Heart left ventricle (tissue), 16 donors: Measurements from ENCODE around the gene DTNB. TPM values are rescaled to one million over a fixed set of nuclear protein-coding genes. Genes with fewer than 3 reads are reported as not detected.
A peak's percentile ranks its signal among the peaks of the same experiment; 100 is the strongest.

Experiments
- ATAC-seq, 4 donors: fragments of 200-7000 bp; cut with Tn5 transposase; one replicate each; pipeline ENCODE4 v1.9.1; 2020 to 2022; ENCODE audit warnings: moderate library complexity in 4 of 4, mild to moderate bottlenecking in 3 of 4, moderate number of reproducible peaks in 1 of 4
- DNase-seq, 5 donors: peaks; one replicate each; pipeline ENCODE4 v3.0.0-alpha.2; 2020
- H3K27ac ChIP-seq, 12 donors: fragments of 200-600 bp; sonication (generic) in 4 of 12; one replicate each; pipeline versions ENCODE4 v1.5.0 to v1.8.0; 2016 to 2022; ENCODE audit warnings: mild to moderate bottlenecking in 2 of 12
- H3K27me3 ChIP-seq, 9 donors: fragments of 200-600 bp; sonication (generic) in 2 of 9; one replicate each; pipeline versions ENCODE4 v1.5.1 to v1.8.0; 2016 to 2022; ENCODE audit warnings: mild to moderate bottlenecking in 3 of 9
- H3K36me3 ChIP-seq, 9 donors: fragments of 200-600 bp; sonication (generic) in 2 of 9; one replicate each; pipeline versions ENCODE4 v1.5.0 to v1.8.0; 2018 to 2022; ENCODE audit warnings: mild to moderate bottlenecking in 2 of 9
- H3K4me1 ChIP-seq, 12 donors: fragments of 200-600 bp; sonication (generic) in 4 of 12; one replicate each; pipeline versions ENCODE4 v1.5.0 to v1.8.0; 2016 to 2022; ENCODE audit warnings: mild to moderate bottlenecking in 3 of 12
- H3K4me3 ChIP-seq, 12 donors: fragments of 200-600 bp; sonication (generic) in 4 of 12; one replicate each; pipeline versions ENCODE4 v1.5.0 to v1.8.0; 2017 to 2022; ENCODE audit warnings: mild to moderate bottlenecking in 9 of 12, moderate library complexity in 4 of 12
- H3K9me3 ChIP-seq, 12 donors: fragments of 200-600 bp; sonication (generic) in 4 of 12; one replicate each; pipeline versions ENCODE4 v1.5.0 to v1.8.0; 2016 to 2022; ENCODE audit warnings: mild to moderate bottlenecking in 1 of 12
- POLR2A ChIP-seq, 2 donors: fragments of 450-650 bp; IDR thresholded peaks; one replicate each; pipeline ENCODE4 v1.6.1; 2017; ENCODE audit warnings: antibody characterized with exemption in 2 of 2, mild to moderate bottlenecking in 2 of 2, moderate library complexity in 2 of 2
- WGBS, 4 donors: extraction: QIAGEN DNeasy Blood & Tissue Kit in 2 of 4; methylation state at CpG; one replicate each; pipeline versions ENCODE4 v1.1.5 to v1.1.7; 2013 to 2018; 5-methylcytosine and 5-hydroxymethylcytosine counted together
- intact Hi-C, 10 donors: fragments of 100-400 bp; cut with DNase I; formaldehyde crosslinking; loops; one replicate each; pipeline versions ENCODE4 v1.11.1 to v1.14.2; 2022
- polyA plus RNA-seq, 2 donors: library from polyadenylated mRNA; stranded (reverse); fragments of 200-250 nt; gene quantifications; one replicate each; pipeline ENCODE4 v1.2.3, GENCODE V29; 2013
- total RNA-seq, 9 donors: library from RNA; depleted of rRNA in 2 of 9; stranded (reverse); fragments of >200 nt in 2 of 9; fragmentation: NEBNext Ultra II Directional in 3 of 9; extraction: Animal tissue kit (Norgen Biotek cat#: 25700) in 3 of 9; gene quantifications; one replicate each; pipeline versions ENCODE4 v1.1.0 to v1.2.4, GENCODE V29; 2016 to 2023
- TF ChIP-seq, protein P1 (sequence below), 12 donors: fragments of 200-600 bp; sonication (generic) in 4 of 12; IDR thresholded peaks; one replicate each; pipeline versions ENCODE4 v1.5.0 to v1.8.0; 2018 to 2022; ENCODE audit warnings: antibody characterized with exemption in 12 of 12, mild to moderate bottlenecking in 5 of 12
- donor health status: ischemic (EF 13 %, LVEDD 7.1; RV severe dilation, severe dysfunction).
- donor health status: healthy with polysubstance abuse.
- donor health status: DM: no; HTN: yes; CAD: no.
- donor health status: DM: no; HTN: no; CAD: no.
- donor health status: ischemic (EF 25% LVEDD 6.9; RV normal size, moderate dysfunction).
- donor health status: ischemic (EF 25% LVEDD 5.7; RV mildly dilated, moderate dysfunction).
- donor health status: healthy.
- donor health status: DM: yes; HTN: yes; CAD: no.
- donor health status: ischemic (EF 35%, LVEDD 5.7; RV mildly dilated, moderate dysfunction).
- donor health status: nonischemic (EF 11% LVEDD 7.7; RV severe dilation, severe dysfunction).
- donor health status: DM: yes; HTN: yes; CAD: no.
- donor health status: PGD.
- donor health status: ischemic (EF 29% LVEDD 5.4; RV normal size, mild dysfunction).
- donor health status: nonischemic (EF 23%, LVEDD 6.1; RV moderate dilation, normal function).

Gene DTNB
- total and polyA plus RNA-seq, 11 donors, result 2.5 to 17.3 (median 5.6) TPM

DNA sequence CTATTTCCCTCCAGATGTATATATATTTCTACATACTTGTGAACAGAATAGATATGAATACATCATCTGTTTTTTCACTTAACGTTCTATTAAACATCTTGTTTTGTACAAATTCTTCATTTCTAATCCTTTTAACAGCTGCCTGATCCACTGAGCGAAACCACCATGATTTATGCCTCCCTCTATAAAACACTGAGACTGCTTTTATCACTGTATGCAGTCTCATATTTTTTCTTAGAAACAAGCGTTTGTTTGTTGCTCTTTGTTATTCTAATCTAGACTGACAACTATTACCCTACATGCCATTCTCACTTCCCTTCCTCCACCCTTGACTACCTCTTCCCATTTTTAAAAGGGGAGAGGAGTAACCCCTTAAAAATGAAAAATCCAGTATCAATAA, 88.2 kb downstream of the DTNB start:
- DNase-seq (no peak), ATAC-seq (no peak)
- Histone ChIP-seq H3K4me1 (peaks cover 0 to 27% (median 0%) of the 10 kb centered on the region in 12 donors), H3K4me3 (no peak overlapping the region), H3K36me3 (no peaks in the 10 kb centered on the region), H3K27ac (no peak overlapping the region), H3K9me3 (no peaks in the 10 kb centered on the region), H3K27me3 (no peaks in the 10 kb centered on the region)
- TF ChIP-seq, protein P1, sequence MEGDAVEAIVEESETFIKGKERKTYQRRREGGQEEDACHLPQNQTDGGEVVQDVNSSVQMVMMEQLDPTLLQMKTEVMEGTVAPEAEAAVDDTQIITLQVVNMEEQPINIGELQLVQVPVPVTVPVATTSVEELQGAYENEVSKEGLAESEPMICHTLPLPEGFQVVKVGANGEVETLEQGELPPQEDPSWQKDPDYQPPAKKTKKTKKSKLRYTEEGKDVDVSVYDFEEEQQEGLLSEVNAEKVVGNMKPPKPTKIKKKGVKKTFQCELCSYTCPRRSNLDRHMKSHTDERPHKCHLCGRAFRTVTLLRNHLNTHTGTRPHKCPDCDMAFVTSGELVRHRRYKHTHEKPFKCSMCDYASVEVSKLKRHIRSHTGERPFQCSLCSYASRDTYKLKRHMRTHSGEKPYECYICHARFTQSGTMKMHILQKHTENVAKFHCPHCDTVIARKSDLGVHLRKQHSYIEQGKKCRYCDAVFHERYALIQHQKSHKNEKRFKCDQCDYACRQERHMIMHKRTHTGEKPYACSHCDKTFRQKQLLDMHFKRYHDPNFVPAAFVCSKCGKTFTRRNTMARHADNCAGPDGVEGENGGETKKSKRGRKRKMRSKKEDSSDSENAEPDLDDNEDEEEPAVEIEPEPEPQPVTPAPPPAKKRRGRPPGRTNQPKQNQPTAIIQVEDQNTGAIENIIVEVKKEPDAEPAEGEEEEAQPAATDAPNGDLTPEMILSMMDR (IDR thresholded peaks at IDR 0.05), result no peak
- no peak for TF ChIP-seq POLR2A (IDR thresholded peaks at IDR 0.05)
- WGBS, 4 donors, result 57 to 61% (median 60%) methylated on average over 3 of the region's 3 CpGs
- intact Hi-C loops, result no loop called here

DNA sequence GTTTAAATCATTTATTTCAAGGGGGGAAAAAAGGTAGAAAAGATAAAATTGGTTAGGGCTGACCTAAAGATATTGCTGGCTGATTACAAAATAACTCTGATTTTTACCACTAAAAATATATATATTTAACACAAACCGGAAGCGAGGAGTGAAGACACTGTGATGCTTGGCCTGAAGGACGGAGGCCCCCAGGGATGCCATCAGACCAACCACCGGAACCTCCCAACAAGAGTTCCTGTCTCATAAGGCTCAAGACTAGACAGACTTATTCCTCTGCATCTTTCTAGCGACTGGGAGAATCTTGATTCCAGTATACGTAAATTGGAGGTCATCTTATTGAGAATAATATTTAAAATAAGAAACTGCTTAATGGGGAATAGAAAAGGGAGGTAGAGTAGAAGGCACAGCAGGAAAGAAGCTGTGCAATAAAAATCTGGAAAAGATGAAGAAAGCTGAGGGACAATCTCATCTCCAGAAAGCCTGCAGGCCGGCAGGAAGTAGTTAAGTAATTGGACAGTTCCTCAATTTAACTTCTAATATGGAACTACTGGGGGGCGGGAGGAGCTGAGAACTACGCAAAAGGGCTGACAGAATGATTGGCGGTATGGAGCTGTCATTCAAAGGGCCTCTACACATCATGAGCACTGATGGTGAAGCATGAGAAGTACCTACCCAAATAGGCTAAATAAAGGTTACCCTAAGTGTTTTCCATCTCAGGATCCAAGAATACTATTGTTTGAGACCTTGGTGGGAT, 91.1 kb downstream of the DTNB start:
- Histone ChIP-seq H3K4me3 (no peak overlapping the region), H3K27me3 (no peaks in the 10 kb centered on the region), H3K4me1 (peaks cover 0 to 24% (median 0%) of the 10 kb centered on the region in 12 donors), H3K27ac (peak overlapping the region in 1 of 12 donors; percentile 66), H3K36me3 (no peaks in the 10 kb centered on the region), H3K9me3 (no peaks in the 10 kb centered on the region)
- TF ChIP-seq, protein P1 (IDR thresholded peaks at IDR 0.05), result no peak
- no peak for TF ChIP-seq POLR2A (IDR thresholded peaks at IDR 0.05)
- intact Hi-C loops, result no loop called here
- DNase-seq (no peak), ATAC-seq (peak in 1 of 4 donors; percentile 48)
- WGBS, 4 donors, result 83 to 89% (median 84%) methylated on average over 10 of the region's 10 CpGs

DNA sequence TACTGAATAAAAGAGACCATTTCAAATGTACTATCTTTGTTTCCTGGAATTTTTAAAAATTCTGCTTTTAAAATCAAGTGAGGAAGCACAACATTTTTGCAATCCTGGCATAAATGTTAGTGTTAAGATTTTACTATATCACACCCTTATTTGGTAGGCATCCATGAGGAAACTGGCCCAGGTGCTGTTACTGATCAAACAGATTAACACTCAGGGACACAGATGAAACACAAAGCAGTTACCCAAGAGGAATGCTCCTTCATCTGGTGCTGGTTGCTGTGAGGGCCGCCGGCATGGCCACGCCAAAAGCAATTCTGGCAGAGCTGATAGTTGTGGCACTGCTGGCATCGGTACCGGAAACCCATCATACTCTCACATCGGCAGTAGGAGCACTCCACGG, 96.8 kb downstream of the DTNB start:
- intact Hi-C loops, result no loop called here
- Histone ChIP-seq H3K4me3 (no peak overlapping the region), H3K36me3 (peaks cover 0 to 4% (median 0%) of the 10 kb centered on the region in 9 donors), H3K27me3 (no peaks in the 10 kb centered on the region), H3K9me3 (no peaks in the 10 kb centered on the region), H3K4me1 (peaks cover 0 to under 1% (median 0%) of the 10 kb centered on the region in 12 donors), H3K27ac (no peak overlapping the region)
- 95 to 100% (median 97%) methylated on average over 7 of the region's 7 CpGs for WGBS, 4 donors
- DNase-seq (no peak), ATAC-seq (no peak)
- TF ChIP-seq, protein P1 (IDR thresholded peaks at IDR 0.05), result no peak
- TF ChIP-seq POLR2A (IDR thresholded peaks at IDR 0.05), result no peak

DNA sequence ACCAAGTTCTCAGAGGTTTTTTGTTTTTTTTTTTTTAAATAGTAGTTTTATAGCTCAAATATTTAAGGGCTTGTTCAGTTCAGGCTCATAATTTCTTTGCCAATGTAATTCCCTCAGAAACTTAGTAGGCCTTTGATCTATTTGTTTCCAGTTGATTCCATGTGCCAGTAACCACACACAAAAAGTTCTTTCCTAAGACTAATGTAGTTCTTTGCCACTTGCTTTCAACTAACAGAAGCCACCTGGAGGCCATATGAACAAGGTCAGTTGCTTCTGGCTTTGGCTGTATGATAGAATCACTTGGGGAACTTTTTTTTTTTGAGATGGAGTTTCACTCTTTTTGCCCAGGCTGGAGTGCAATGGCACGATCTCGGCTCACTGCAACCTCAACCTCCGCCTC, 100.7 kb downstream of the DTNB start:
- H3K4me3 ChIP-seq, result no peak overlapping the region
- WGBS, 4 donors, result 98 to 100% (median 100%) methylated on average over 3 of the region's 3 CpGs
- no peak for DNase-seq
- H3K27me3 ChIP-seq, result no peaks in the 10 kb centered on the region
- intact Hi-C loops, result no loop called here
- H3K4me1 ChIP-seq, result peaks cover 0 to 13% (median 2%) of the 10 kb centered on the region in 12 donors
- H3K36me3 ChIP-seq, result peaks cover 0 to 4% (median 0%) of the 10 kb centered on the region in 9 donors
- no peak for TF ChIP-seq POLR2A (IDR thresholded peaks at IDR 0.05)
- TF ChIP-seq, protein P1 (IDR thresholded peaks at IDR 0.05), result no peak
- ATAC-seq, result no peak
- H3K9me3 ChIP-seq, result no peaks in the 10 kb centered on the region
- no peak overlapping the region for H3K27ac ChIP-seq
